ENCODE results near the gene TBC1D13. TPM values are rescaled to one million over a fixed set of nuclear protein-coding genes. Genes with fewer than 3 reads are reported as not detected.

The TBC1D13 gene
- total and polyA plus RNA-seq, 2 of the 13 experiments (the other 11 are each of a cell fraction or from before 2014, with no cell fraction given) = 17.9 to 19.7 TPM

GRCh38 chr9:128818099-128818838 lies 31.2 kb downstream of the TBC1D13 start, which contains the start of gene ENDOG (continued):
- TF ChIP-seq, protein P1, sequence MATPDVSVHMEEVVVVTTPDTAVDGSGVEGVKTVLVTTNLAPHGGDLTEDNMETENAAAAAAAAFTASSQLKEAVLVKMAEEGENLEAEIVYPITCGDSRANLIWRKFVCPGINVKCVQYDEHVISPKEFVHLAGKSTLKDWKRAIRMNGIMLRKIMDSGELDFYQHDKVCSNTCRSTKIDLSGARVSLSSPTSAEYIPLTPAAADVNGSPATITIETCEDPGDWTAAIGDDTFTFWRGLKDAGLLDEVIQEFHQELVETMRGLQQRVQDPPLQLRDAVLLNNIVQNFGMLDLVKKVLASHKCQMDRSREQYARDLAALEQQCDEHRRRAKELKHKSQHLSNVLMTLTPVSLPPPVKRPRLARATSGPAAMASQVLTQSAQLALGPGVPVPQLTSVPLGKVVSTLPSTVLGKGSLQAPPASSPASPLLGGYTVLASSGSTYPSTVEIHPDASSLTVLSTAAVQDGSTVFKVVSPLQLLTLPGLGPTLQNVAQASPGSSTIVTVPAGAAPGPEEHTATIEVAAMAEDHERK (CRISPR knock-in tag; IDR thresholded peaks at IDR 0.05; ENCODE audit: low read depth) = no peak
- TF ChIP-seq CCDC6 (CRISPR knock-in tag; IDR thresholded peaks at IDR 0.05) = 0 out of 2 replicates have a peak, but pooled peaks have one; percentile 51
- peak; percentile 39 for TF ChIP-seq KMT2A (CRISPR knock-in tag; IDR thresholded peaks at IDR 0.05)
- peak; percentile 36 for TF ChIP-seq TAF15 (IDR thresholded peaks at IDR 0.05; ENCODE audit: low read depth, low read length, poor library complexity, severe bottlenecking)
- TF ChIP-seq ZKSCAN8 (CRISPR knock-in tag; IDR thresholded peaks at IDR 0.05; ENCODE audit: borderline replicate concordance) = 0 out of 2 replicates have a peak, but pooled peaks have one; percentile 52
- no peak for TF ChIP-seq MLX (CRISPR knock-in tag; IDR thresholded peaks at IDR 0.05)
- 0 out of 2 replicates have a peak, but pooled peaks have one; percentile 26 for TF ChIP-seq ZNF274 (CRISPR knock-in tag; IDR thresholded peaks at IDR 0.05)
- 0 out of 2 replicates have a peak, but pooled peaks have one; percentile 73 for TF ChIP-seq ZNF749 (CRISPR knock-in tag; IDR thresholded peaks at IDR 0.05; ENCODE audit: borderline replicate concordance)
- TF ChIP-seq ZSCAN9 (CRISPR knock-in tag; IDR thresholded peaks at IDR 0.05; ENCODE audit: borderline replicate concordance) = peak; percentile 70; the same call in 1 of the 2 replicates
- no peak for TF ChIP-seq MXD3 (CRISPR knock-in tag; IDR thresholded peaks at IDR 0.05)
- TF ChIP-seq TAF1 (CRISPR knock-in tag; IDR thresholded peaks at IDR 0.05) = peak; percentile 79
- peak; percentile 81 for TF ChIP-seq NFYC (CRISPR knock-in tag; IDR thresholded peaks at IDR 0.05)
- TF ChIP-seq, protein P2, sequence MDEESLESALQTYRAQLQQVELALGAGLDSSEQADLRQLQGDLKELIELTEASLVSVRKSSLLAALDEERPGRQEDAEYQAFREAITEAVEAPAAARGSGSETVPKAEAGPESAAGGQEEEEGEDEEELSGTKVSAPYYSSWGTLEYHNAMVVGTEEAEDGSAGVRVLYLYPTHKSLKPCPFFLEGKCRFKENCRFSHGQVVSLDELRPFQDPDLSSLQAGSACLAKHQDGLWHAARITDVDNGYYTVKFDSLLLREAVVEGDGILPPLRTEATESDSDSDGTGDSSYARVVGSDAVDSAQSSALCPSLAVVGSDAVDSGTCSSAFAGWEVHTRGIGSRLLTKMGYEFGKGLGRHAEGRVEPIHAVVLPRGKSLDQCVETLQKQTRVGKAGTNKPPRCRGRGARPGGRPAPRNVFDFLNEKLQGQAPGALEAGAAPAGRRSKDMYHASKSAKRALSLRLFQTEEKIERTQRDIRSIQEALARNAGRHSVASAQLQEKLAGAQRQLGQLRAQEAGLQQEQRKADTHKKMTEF (CRISPR knock-in tag; IDR thresholded peaks at IDR 0.05) = peak; percentile 72
- TF ChIP-seq FOXA3 (CRISPR knock-in tag; IDR thresholded peaks at IDR 0.05) = peak; percentile 54; the same call in 1 of the 2 replicates
- TF ChIP-seq HNRNPL (IDR thresholded peaks at IDR 0.05; ENCODE audit: low read depth, low read length) = peak; percentile 40; the same call in 1 of the 2 replicates
- TF ChIP-seq, protein P3, sequence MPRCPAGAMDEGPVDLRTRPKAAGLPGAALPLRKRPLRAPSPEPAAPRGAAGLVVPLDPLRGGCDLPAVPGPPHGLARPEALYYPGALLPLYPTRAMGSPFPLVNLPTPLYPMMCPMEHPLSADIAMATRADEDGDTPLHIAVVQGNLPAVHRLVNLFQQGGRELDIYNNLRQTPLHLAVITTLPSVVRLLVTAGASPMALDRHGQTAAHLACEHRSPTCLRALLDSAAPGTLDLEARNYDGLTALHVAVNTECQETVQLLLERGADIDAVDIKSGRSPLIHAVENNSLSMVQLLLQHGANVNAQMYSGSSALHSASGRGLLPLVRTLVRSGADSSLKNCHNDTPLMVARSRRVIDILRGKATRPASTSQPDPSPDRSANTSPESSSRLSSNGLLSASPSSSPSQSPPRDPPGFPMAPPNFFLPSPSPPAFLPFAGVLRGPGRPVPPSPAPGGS (CRISPR knock-in tag; IDR thresholded peaks at IDR 0.05) = no peak
- TF ChIP-seq, protein P4, sequence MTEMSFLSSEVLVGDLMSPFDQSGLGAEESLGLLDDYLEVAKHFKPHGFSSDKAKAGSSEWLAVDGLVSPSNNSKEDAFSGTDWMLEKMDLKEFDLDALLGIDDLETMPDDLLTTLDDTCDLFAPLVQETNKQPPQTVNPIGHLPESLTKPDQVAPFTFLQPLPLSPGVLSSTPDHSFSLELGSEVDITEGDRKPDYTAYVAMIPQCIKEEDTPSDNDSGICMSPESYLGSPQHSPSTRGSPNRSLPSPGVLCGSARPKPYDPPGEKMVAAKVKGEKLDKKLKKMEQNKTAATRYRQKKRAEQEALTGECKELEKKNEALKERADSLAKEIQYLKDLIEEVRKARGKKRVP (CRISPR knock-in tag; IDR thresholded peaks at IDR 0.05) = no peak
- peak; percentile 57 for TF ChIP-seq GABPB1 (CRISPR knock-in tag; IDR thresholded peaks at IDR 0.05)
- TF ChIP-seq, protein P5, sequence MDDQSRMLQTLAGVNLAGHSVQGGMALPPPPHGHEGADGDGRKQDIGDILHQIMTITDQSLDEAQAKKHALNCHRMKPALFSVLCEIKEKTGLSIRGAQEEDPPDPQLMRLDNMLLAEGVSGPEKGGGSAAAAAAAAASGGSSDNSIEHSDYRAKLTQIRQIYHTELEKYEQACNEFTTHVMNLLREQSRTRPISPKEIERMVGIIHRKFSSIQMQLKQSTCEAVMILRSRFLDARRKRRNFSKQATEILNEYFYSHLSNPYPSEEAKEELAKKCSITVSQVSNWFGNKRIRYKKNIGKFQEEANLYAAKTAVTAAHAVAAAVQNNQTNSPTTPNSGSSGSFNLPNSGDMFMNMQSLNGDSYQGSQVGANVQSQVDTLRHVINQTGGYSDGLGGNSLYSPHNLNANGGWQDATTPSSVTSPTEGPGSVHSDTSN (CRISPR knock-in tag; IDR thresholded peaks at IDR 0.05; ENCODE audit: borderline replicate concordance) = no peak
- TF ChIP-seq ZNF670 (CRISPR knock-in tag; IDR thresholded peaks at IDR 0.05; ENCODE audit: borderline replicate concordance) = no peak
- no peak for TF ChIP-seq ZNF530 (CRISPR knock-in tag; IDR thresholded peaks at IDR 0.05; ENCODE audit: low read depth)
- TF ChIP-seq SNAPC2 (CRISPR knock-in tag; IDR thresholded peaks at IDR 0.05) = no peak; the same call in 1 of the 2 replicates
